Measurements from ENCODE around the gene SMC2.

DNA sequence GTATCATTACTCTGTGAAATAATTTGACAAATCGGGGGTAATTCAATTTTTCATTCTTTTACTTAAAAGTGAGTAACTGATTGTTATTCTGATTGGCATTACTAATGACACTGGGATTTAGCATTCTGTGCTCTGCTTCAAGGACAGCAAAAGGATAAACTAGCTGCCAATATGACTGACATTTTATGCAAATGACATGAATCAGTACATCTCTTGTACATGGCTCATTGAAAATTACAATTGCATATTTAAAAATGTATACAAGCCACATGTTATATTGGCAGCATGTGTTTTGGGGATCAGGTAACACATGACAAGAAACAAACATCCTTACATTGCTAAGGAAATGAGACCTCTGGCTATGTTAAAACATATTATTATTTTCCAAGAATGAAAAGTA is 79.0 kb downstream of the SMC2 start:
- TF ChIP-seq, protein P1, sequence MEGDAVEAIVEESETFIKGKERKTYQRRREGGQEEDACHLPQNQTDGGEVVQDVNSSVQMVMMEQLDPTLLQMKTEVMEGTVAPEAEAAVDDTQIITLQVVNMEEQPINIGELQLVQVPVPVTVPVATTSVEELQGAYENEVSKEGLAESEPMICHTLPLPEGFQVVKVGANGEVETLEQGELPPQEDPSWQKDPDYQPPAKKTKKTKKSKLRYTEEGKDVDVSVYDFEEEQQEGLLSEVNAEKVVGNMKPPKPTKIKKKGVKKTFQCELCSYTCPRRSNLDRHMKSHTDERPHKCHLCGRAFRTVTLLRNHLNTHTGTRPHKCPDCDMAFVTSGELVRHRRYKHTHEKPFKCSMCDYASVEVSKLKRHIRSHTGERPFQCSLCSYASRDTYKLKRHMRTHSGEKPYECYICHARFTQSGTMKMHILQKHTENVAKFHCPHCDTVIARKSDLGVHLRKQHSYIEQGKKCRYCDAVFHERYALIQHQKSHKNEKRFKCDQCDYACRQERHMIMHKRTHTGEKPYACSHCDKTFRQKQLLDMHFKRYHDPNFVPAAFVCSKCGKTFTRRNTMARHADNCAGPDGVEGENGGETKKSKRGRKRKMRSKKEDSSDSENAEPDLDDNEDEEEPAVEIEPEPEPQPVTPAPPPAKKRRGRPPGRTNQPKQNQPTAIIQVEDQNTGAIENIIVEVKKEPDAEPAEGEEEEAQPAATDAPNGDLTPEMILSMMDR (IDR thresholded peaks at IDR 0.05) = no peak
- TF ChIP-seq EP300 (IDR thresholded peaks at IDR 0.05) (no peak), POLR2A (IDR thresholded peaks at IDR 0.05) (no peak)

Data from ovary (tissue), 3 donors.